GM12892 (cell line): ENCODE measurements around the gene CFAP61.

Source experiments
- POLR2A ChIP-seq: IDR thresholded peaks from 2 replicates; pipeline ENCODE4 v1.6.1; 2011; ENCODE audit warnings: low read depth, low read length, control low read depth
- POLR2AphosphoS5 ChIP-seq: IDR thresholded peaks from 2 replicates; pipeline ENCODE4 v1.6.1; 2011; ENCODE audit warnings: low read depth, low read length, control low read depth

DNA sequence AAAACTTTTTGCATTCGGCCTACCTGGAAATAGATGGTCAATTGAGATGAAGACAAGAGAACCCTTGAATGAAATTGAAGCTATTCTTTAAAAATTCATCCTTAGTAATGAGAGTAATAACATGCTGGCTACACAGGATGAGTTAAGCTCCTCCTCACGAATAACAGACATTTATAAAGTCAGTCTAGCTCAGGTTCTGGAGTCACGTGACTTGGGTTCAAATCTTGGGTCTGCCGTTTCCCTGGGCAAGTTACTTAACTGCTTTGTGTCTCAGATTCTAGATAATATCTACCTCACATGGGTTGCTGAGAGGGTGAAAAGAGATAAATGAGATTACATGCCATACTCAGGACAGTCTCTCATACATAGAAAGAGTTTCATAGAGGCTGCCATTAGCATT is 214.2 kb downstream of the CFAP61 start:
- TF ChIP-seq POLR2AphosphoS5, result no peak
- TF ChIP-seq POLR2A, result no peak
